Breast epithelium (tissue), 4 donors: ENCODE data around the gene IL20RB. TPM values are rescaled to one million over a fixed set of nuclear protein-coding genes. Genes with fewer than 3 reads are reported as not detected.
A peak's percentile ranks its signal among the peaks of the same experiment; 100 is the strongest.

Experiments
- DNase-seq, 2 donors: peaks; one replicate each; pipeline ENCODE4 v3.0.0-alpha.2; 2019; ENCODE audit warnings: low spot score in 2 of 2
- H3K27ac ChIP-seq, 2 donors: fragments of 200-600 bp; sonication (generic) in 1 of 2; one replicate each; pipeline ENCODE4 v1.5.1; 2016 to 2019; ENCODE audit warnings: mild to moderate bottlenecking in 1 of 2
- H3K27me3 ChIP-seq, 2 donors: fragments of 200-600 bp; sonication (generic) in 1 of 2; one replicate each; pipeline versions ENCODE4 v1.5.1 to v1.6.0; 2017 to 2019; ENCODE audit warnings: control low read depth in 1 of 2, mild to moderate bottlenecking in 1 of 2
- H3K36me3 ChIP-seq: fragments of 200-600 bp; one replicate; pipeline ENCODE4 v1.5.1; 2019
- H3K4me1 ChIP-seq, 2 donors: fragments of 200-600 bp; sonication (generic); one replicate each; pipeline ENCODE4 v1.5.1; 2016 to 2019; ENCODE audit warnings: control low read depth in 1 of 2
- H3K4me3 ChIP-seq, 3 donors: fragments of 200-600 bp; sonication (generic); 1 replicate in 2 of 3; 2 replicates in 1 of 3; pipeline ENCODE4 v1.5.1; 2016 to 2019; ENCODE audit warnings: mild to moderate bottlenecking in 3 of 3, moderate library complexity in 2 of 3
- H3K9me3 ChIP-seq, 2 donors: fragments of 200-600 bp; sonication (generic) in 1 of 2; one replicate each; pipeline ENCODE4 v1.5.1; 2016 to 2019; ENCODE audit warnings: control low read depth in 1 of 2
- CTCF ChIP-seq, 3 donors: fragments of 450-650 bp; IDR thresholded peaks; one replicate each; pipeline ENCODE4 v1.5.1; 2016 to 2017; ENCODE audit warnings: antibody characterized with exemption in 3 of 3, mild to moderate bottlenecking in 3 of 3, moderate library complexity in 3 of 3
- POLR2A ChIP-seq: fragments of 450-650 bp; IDR thresholded peaks from one replicate; pipeline ENCODE4 v1.6.1; 2016; ENCODE audit warnings: antibody characterized with exemption, mild to moderate bottlenecking, moderate library complexity
- POLR2AphosphoS5 ChIP-seq, 3 donors: sonication (generic); formaldehyde crosslinking; IDR thresholded peaks; one replicate each; pipeline ENCODE4 v1.6.1; 2017; ENCODE audit warnings: antibody characterized with exemption in 3 of 3
- intact Hi-C: fragments of 100-400 bp; cut with DNase I; formaldehyde crosslinking; loops from one replicate; pipeline ENCODE4 v1.15.1; 2023; ENCODE audit warnings: low total_unique reads
- total RNA-seq, 3 donors: library from RNA; depleted of rRNA; stranded (reverse); fragments of >200 nt; gene quantifications; one replicate each; pipeline ENCODE4 v1.1.0, GENCODE V29; 2016

IL20RB gene
- total RNA-seq, 3 donors from 2014 or later, result 1.6 to 2.2 (median 1.6) TPM

DNA sequence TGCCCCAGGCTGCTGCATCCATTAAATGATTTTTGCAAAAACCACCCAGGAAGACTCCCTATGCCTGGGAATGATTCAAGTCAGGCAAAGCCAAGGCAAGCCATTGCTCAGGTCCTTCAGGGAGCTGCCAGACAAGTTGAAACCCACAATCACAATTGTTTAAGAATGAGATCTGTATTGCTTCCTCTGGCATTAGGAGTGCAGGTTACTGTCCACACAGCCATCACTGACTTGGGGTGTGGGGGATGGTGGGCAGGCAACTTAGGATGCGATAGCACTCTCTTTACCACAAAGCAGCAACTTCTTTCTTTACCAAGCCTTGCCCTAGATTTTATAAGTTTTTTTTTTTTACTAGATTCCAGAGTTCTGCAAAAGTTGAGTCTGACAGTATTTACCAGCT lies 15.0 kb upstream of the IL20RB start:
- H3K27ac ChIP-seq, result no peak overlapping the region
- intact Hi-C loops, result no loop called here
- no peaks in the 10 kb centered on the region for H3K9me3 ChIP-seq
- DNase-seq, result no peak
- no peak overlapping the region for H3K4me3 ChIP-seq
- no peaks in the 10 kb centered on the region for H3K36me3 ChIP-seq
- no peaks in the 10 kb centered on the region for H3K4me1 ChIP-seq
- TF ChIP-seq POLR2A, result no peak
- no peak for TF ChIP-seq CTCF (IDR thresholded peaks at IDR 0.05)
- no peak for TF ChIP-seq POLR2AphosphoS5 (IDR thresholded peaks at IDR 0.05)
- no peaks in the 10 kb centered on the region for H3K27me3 ChIP-seq

GRCh38 chr3:136943436-136943835 lies 14.3 kb upstream of the IL20RB start:
- DNase-seq, result no peak
- no peaks in the 10 kb centered on the region for H3K36me3 ChIP-seq
- H3K4me1 ChIP-seq, result no peaks in the 10 kb centered on the region
- no peak for TF ChIP-seq POLR2A
- no peak for TF ChIP-seq POLR2AphosphoS5 (IDR thresholded peaks at IDR 0.05)
- no peak for TF ChIP-seq CTCF (IDR thresholded peaks at IDR 0.05)
- H3K27me3 ChIP-seq, result no peaks in the 10 kb centered on the region
- H3K9me3 ChIP-seq, result no peaks in the 10 kb centered on the region
- H3K4me3 ChIP-seq, result peak overlapping the region in 1 of 3 donors; percentile 10
- no peak overlapping the region for H3K27ac ChIP-seq
- intact Hi-C loops, result no loop called here

DNA sequence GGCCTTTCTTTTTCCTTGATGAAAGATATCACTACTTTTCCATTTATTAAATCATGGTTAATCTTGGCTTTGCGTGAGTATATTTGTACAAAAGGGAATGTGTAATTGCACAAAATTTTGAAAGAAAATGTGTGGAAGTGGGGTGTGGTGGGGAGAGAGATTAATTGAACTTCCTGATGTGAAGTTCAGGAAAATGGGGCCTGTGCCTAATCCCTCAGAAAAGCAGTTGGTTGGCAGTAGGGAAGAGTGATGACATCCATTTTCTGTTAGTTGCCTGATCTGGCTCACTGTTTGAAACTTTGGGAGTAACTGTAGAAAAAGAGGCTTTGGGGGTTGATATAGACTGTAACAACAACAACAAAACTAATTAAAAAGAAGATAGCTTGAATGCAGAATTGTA lies 10.8 kb upstream of the IL20RB start:
- Histone ChIP-seq H3K9me3 (no peaks in the 10 kb centered on the region), H3K4me3 (no peak overlapping the region), H3K27me3 (no peaks in the 10 kb centered on the region), H3K4me1 (no peaks in the 10 kb centered on the region), H3K27ac (no peak overlapping the region), H3K36me3 (no peaks in the 10 kb centered on the region)
- no peak for DNase-seq
- TF ChIP-seq POLR2A (no peak), CTCF (IDR thresholded peaks at IDR 0.05) (no peak), POLR2AphosphoS5 (IDR thresholded peaks at IDR 0.05) (no peak)
- intact Hi-C loops, result no loop called here

- Histone ChIP-seq H3K27me3 (no peaks in the 10 kb centered on the region), H3K9me3 (no peaks in the 10 kb centered on the region), H3K4me3 (no peak overlapping the region), H3K27ac (peak overlapping the region in 1 of 2 donors; percentile 10), H3K4me1 (no peaks in the 10 kb centered on the region), H3K36me3 (no peaks in the 10 kb centered on the region)
- TF ChIP-seq POLR2AphosphoS5 (IDR thresholded peaks at IDR 0.05) (no peak), POLR2A (no peak), CTCF (IDR thresholded peaks at IDR 0.05) (no peak)
- intact Hi-C loops, result no loop called here
- DNase-seq, result no peak
Observed at GRCh38 chr3:136947477-136947876, 10.3 kb upstream of the IL20RB start.

GRCh38 chr3:136949146-136949545 lies 8.6 kb upstream of the IL20RB start:
- no peaks in the 10 kb centered on the region for H3K9me3 ChIP-seq
- intact Hi-C loops, result no loop called here

More at GRCh38 chr3:136949146-136949545, 8.6 kb upstream of the IL20RB start:
- Histone ChIP-seq H3K36me3 (no peaks in the 10 kb centered on the region), H3K4me3 (no peak overlapping the region), H3K27ac (no peak overlapping the region), H3K27me3 (no peaks in the 10 kb centered on the region), H3K4me1 (no peaks in the 10 kb centered on the region)
- DNase-seq, result no peak
- no peak for TF ChIP-seq POLR2A
- no peak for TF ChIP-seq POLR2AphosphoS5 (IDR thresholded peaks at IDR 0.05)
- no peak for TF ChIP-seq CTCF (IDR thresholded peaks at IDR 0.05)
